Panc1 (cell line): ENCODE measurements around the gene CACNB1. TPM values are rescaled to one million over a fixed set of nuclear protein-coding genes. Genes with fewer than 3 reads are reported as not detected.

Source experiments
- ATAC-seq: fragments of 200-7000 bp; cut with Tn5 transposase; 2 replicates; pipeline ENCODE4 v1.9.1; 2020; ENCODE audit warnings: mild to moderate bottlenecking, moderate library complexity
- BruUV-seq: library from RNA; stranded (reverse); fragments of 400-500 nt; replicated peaks from 2 replicates; lab custom pipeline; 2021; lab: Mats Ljungman, UMichigan
- CTCF ChIA-PET: fragments of 300-600 bp; sonication (Branson Sonifier 250); formaldehyde crosslinking; loops from one replicate; lab custom pipeline; 2022; ENCODE audit warnings: antibody characterized with exemption; lab: Charles Lee
- POLR2A ChIA-PET: fragments of 300-600 bp; sonication (Branson Sonifier 250); formaldehyde crosslinking; loops from one replicate; lab custom pipeline; 2022; ENCODE audit warnings: antibody characterized with exemption; lab: Charles Lee
- DNase-seq: peaks from one replicate; pipeline ENCODE4 v3.0.0-alpha.2; 2010; ENCODE audit warnings: low read depth, low spot score
- H3K27ac ChIP-seq: 2 replicates; pipeline ENCODE4 v1.5.1; 2011; ENCODE audit warnings: mild to moderate bottlenecking, low read length, inconsistent platforms
- H3K27me3 ChIP-seq: fragments of 200-500 bp; sonication (Bioruptor generic); 2 replicates; pipeline ENCODE4 v1.6.0; 2014; ENCODE audit warnings: low read length, inconsistent platforms; ENCODE audit not compliant: control insufficient read depth, insufficient read depth
- H3K36me3 ChIP-seq: fragments of 200-500 bp; sonication (Bioruptor generic); 2 replicates; pipeline ENCODE4 v1.5.1; 2014; ENCODE audit warnings: inconsistent platforms, mild to moderate bottlenecking, low read length, moderate library complexity; ENCODE audit not compliant: control insufficient read depth, insufficient read depth
- H3K4me1 ChIP-seq: 2 replicates; pipeline ENCODE4 v1.5.1; 2011; ENCODE audit warnings: inconsistent platforms, mild to moderate bottlenecking, low read length, moderate library complexity; ENCODE audit not compliant: control insufficient read depth, insufficient read depth
- H3K4me3 ChIP-seq, 2 experiments: 2 replicates each; pipeline ENCODE4 v1.5.1; 2011 to 2012; ENCODE audit warnings: low read depth in 2 of 2, low read length in 2 of 2, mild to moderate bottlenecking in 2 of 2, inconsistent platforms in 1 of 2, moderate library complexity in 1 of 2
- H3K9me3 ChIP-seq: fragments of 200-500 bp; sonication (Bioruptor generic); 2 replicates; pipeline ENCODE4 v1.5.1; 2014; ENCODE audit warnings: low read depth, mild to moderate bottlenecking, inconsistent platforms, low read length, moderate library complexity; ENCODE audit not compliant: control insufficient read depth, insufficient read depth
- CTCF ChIP-seq: fragments of 450-650 bp; IDR thresholded peaks from 2 replicates; pipeline ENCODE4 v1.5.1; 2017; ENCODE audit warnings: mild to moderate bottlenecking
- POLR2AphosphoS5 ChIP-seq: IDR thresholded peaks from 2 replicates; pipeline ENCODE4 v1.6.1; 2012; ENCODE audit warnings: mild to moderate bottlenecking, low read depth, low read length, moderate library complexity
- REST ChIP-seq, 2 experiments: IDR thresholded peaks; 2 replicates each; pipeline ENCODE4 v1.6.1; 2011 to 2012; ENCODE audit warnings: low read depth in 2 of 2, control low read depth in 1 of 2, low read length in 1 of 2, mild to moderate bottlenecking in 1 of 2, moderate library complexity in 1 of 2; ENCODE audit not compliant: insufficient read depth in 1 of 2
- SIN3A ChIP-seq: IDR thresholded peaks from 2 replicates; pipeline ENCODE4 v1.6.1; 2012; ENCODE audit warnings: low read depth, mild to moderate bottlenecking, low read length, moderate library complexity, borderline replicate concordance; ENCODE audit not compliant: insufficient read depth
- TCF7L2 ChIP-seq: IDR thresholded peaks from 2 replicates; pipeline ENCODE4 v1.6.1; 2011; ENCODE audit warnings: mild to moderate bottlenecking, low read depth, low read length, inconsistent platforms
- in situ Hi-C: cut with HindIII; loops from 2 replicates; pipeline ENCODE4 v1.10.0; 2016; ENCODE audit warnings: low sequenced_read_pairs, low pct_unique_long_range_greater_than_20kb
- intact Hi-C: fragments of 100-400 bp; cut with micrococcal nuclease; formaldehyde crosslinking; loops from one replicate; pipeline ENCODE4 v1.10.0; 2022; ENCODE audit not compliant: unreplicated experiment
- total RNA-seq: library from RNA; stranded (reverse); gene quantifications from one replicate; pipeline ENCODE4 v1.2.1, GENCODE V29; 2021; ENCODE audit not compliant: unreplicated experiment

Gene CACNB1
- total RNA-seq, 1 experiment from 2014 or later = 14.9 TPM

- no peaks in the 10 kb centered on the region for H3K36me3 ChIP-seq
- in situ Hi-C loops = no loop called here
- no peak for ATAC-seq
These were observed 10.2 kb downstream of the CACNB1 start for GRCh38 chr17:39187152-39187830.

GRCh38 chr17:39186481-39187002, 10.9 kb downstream of the CACNB1 start:
- no peaks in the 10 kb centered on the region for H3K27me3 ChIP-seq
- intact Hi-C loops (no loop called here), in situ Hi-C loops (no loop called here)
- no peak overlapping the region for H3K4me3 ChIP-seq
- H3K9me3 ChIP-seq = no peaks in the 10 kb centered on the region
- no peak overlapping the region for H3K27ac ChIP-seq
- TF ChIP-seq REST (IDR thresholded peaks at IDR 0.05; ENCODE audit: insufficient read depth in 1 of 2, low read depth in 2 of 2, low read length in 1 of 2) (no peak), TCF7L2 (no peak), SIN3A (no peak), CTCF (no peak), POLR2AphosphoS5 (no peak)
- BruUV-seq = no TSS peak
- ATAC-seq = no peak
- ChIA-PET CTCF (no interaction called here), POLR2A (no interaction called here)
- DNase-seq = no peak
- H3K36me3 ChIP-seq = no peaks in the 10 kb centered on the region
- H3K4me1 ChIP-seq = no peaks in the 10 kb centered on the region

More at GRCh38 chr17:39187152-39187830, 10.2 kb downstream of the CACNB1 start:
- TF ChIP-seq CTCF (no peak), SIN3A (no peak), POLR2AphosphoS5 (no peak), REST (IDR thresholded peaks at IDR 0.05; ENCODE audit: insufficient read depth in 1 of 2, low read depth in 2 of 2, low read length in 1 of 2) (no peak), TCF7L2 (no peak)
- CTCF ChIA-PET = no interaction called here
- Histone ChIP-seq H3K27me3 (no peaks in the 10 kb centered on the region), H3K4me3 (no peak overlapping the region), H3K4me1 (no peaks in the 10 kb centered on the region), H3K27ac (no peak overlapping the region), H3K9me3 (no peaks in the 10 kb centered on the region)
- DNase-seq = no peak
- intact Hi-C loops = no loop called here
- POLR2A ChIA-PET = no interaction called here
- no TSS peak for BruUV-seq
